K562 (cell line): ENCODE results near the gene USP7. TPM values are rescaled to one million over a fixed set of nuclear protein-coding genes. Genes with fewer than 3 reads are reported as not detected.
A peak's percentile ranks its signal among the peaks of the same experiment; 100 is the strongest.

Experiments used
- CTCF ChIP-seq, 3 experiments: IDR thresholded peaks in 2 of 3; conservative IDR thresholded peaks in 1 of 3; 2 replicates each; pipeline ENCODE4 v1.5.1; 2011 to 2012; ENCODE audit warnings: low read length in 3 of 3, mild to moderate bottlenecking in 3 of 3, control low read depth in 2 of 3, improper control_type of control experiment in 1 of 3, inconsistent platforms in 1 of 3, low read depth in 1 of 3, mixed read lengths in 1 of 3, moderate library complexity in 1 of 3; ENCODE audit not compliant: insufficient read depth in 2 of 3
- CTCFL ChIP-seq: IDR thresholded peaks from 2 replicates; pipeline ENCODE4 v1.6.1; 2011; ENCODE audit warnings: borderline replicate concordance, low read depth, mild to moderate bottlenecking, moderate library complexity, low read length; ENCODE audit not compliant: insufficient read depth, poor library complexity, severe bottlenecking
- SRSF3 ChIP-seq: fragments of 200-400 bp; formaldehyde crosslinking; IDR thresholded peaks from 2 replicates; pipeline ENCODE4 v1.6.1; 2016; ENCODE audit warnings: mild to moderate bottlenecking, low read length, moderate library complexity; ENCODE audit not compliant: insufficient read depth
- TAF9B ChIP-seq: fragments of 450-650 bp; IDR thresholded peaks from 2 replicates; pipeline ENCODE4 v1.6.1; 2018; ENCODE audit warnings: mild to moderate bottlenecking; ENCODE audit not compliant: partially characterized antibody
- ZNF384 ChIP-seq: IDR thresholded peaks from 2 replicates; pipeline ENCODE4 v1.6.1; 2012; ENCODE audit warnings: low read depth, low read length, improper control_type of control experiment
- ZNF766 ChIP-seq: fragments of 200-800 bp; sonication (Bioruptor generic); conservative IDR thresholded peaks from 2 replicates; pipeline ENCODE4 v1.6.1; 2016; ENCODE audit warnings: missing genetic modification characterization, missing compliant biosample characterization
- ZSCAN29 ChIP-seq: fragments of 450-650 bp; IDR thresholded peaks from 2 replicates; pipeline ENCODE4 v1.6.1; 2017
- polyA plus RNA-seq, 8 experiments: library from polyadenylated mRNA; depleted of rRNA in 4 of 8; stranded (reverse) in 5 of 8; unstranded in 3 of 8; fragments of >200 nt; fragmentation: Nextera tagmentation in 2 of 8; fragmentation: Illumina TruSeq in 1 of 8; extraction: Ambion mirVana in 2 of 8; extraction: Trizol in 1 of 8; gene quantifications; 2 replicates each; pipeline versions ENCODE4 v1.2.1 to v1.2.3, GENCODE V29; 2011 to 2014; ENCODE audit warnings: inconsistent platforms in 1 of 8, missing spikeins in 1 of 8
- total RNA-seq, 7 experiments: library from RNA; depleted of rRNA in 6 of 7; stranded (reverse); fragments of >200 nt in 6 of 7; fragmentation: Illumina TruSeq in 2 of 7; extraction: Trizol in 2 of 7; gene quantifications; 2 replicates each; pipeline versions ENCODE4 v1.2.1 to v1.2.3, GENCODE V29; 2011 to 2021; ENCODE audit warnings: low replicate concordance in 1 of 7
- TF ChIP-seq, protein P1 (sequence below): fragments of 250-450 bp; sonication (Bioruptor Pico); IDR thresholded peaks from 2 replicates; pipeline ENCODE4 v1.5.0; 2020; ENCODE audit warnings: mild to moderate bottlenecking

The USP7 gene
- total and polyA plus RNA-seq, 9 of the 15 experiments (the other 6 are each of a cell fraction or from before 2014, with no cell fraction given), result 17.1 to 145 (median 57.9) TPM

DNA sequence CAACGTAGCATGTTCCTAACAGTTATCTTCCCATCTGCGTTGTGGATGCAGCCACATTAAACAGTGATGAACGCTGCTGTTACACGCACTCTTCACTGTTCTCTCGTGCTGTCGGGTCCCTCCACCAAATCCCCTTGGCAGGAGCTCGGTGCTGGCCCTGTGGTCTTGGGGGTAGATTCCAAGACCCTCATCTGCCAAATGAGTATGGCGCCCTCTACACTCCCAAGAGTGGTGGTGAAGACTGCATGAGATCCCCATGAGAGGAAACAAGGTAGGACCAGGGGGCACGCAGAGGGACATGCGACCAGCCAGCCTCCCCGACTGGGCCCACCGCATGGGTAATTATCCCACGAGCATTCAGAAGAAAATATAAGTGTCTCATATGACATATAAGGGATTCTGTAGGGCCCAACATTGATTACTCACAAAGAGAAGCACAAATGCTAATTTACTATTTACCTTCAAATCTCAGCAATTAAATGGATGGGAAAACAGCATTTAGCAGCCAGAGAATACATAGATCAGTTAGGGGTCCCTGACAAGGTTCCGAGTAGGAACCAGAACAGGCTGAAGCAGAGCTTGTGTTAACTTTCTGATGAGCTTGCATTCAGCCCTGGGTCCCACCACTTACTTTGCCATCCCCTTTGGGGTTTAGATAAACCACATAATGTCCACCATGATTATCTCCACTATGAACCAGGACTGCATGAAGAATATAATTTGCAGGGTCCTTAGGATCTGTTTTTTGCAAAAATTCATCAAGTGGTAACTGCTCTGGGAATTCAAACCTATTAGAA, 57.7 kb downstream of the USP7 start (continued):
- TF ChIP-seq CTCF (IDR thresholded peaks at IDR 0.05 in 2 of 3, conservative IDR thresholded peaks at IDR 0.05 in 1 of 3; ENCODE audit: insufficient read depth in 2 of 3, low read depth in 1 of 3, low read length in 3 of 3), result peak; percentile 29 to 34 (median 31); a peak in 3 of 6 replicates
- TF ChIP-seq CTCFL, result peak; percentile 18
- TF ChIP-seq, protein P1, sequence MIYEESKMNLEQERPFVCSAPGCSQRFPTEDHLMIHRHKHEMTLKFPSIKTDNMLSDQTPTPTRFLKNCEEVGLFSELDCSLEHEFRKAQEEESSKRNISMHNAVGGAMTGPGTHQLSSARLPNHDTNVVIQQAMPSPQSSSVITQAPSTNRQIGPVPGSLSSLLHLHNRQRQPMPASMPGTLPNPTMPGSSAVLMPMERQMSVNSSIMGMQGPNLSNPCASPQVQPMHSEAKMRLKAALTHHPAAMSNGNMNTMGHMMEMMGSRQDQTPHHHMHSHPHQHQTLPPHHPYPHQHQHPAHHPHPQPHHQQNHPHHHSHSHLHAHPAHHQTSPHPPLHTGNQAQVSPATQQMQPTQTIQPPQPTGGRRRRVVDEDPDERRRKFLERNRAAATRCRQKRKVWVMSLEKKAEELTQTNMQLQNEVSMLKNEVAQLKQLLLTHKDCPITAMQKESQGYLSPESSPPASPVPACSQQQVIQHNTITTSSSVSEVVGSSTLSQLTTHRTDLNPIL (CRISPR knock-in tag), result no peak
- no peak for TF ChIP-seq ZNF384
- no peak for TF ChIP-seq SRSF3
- TF ChIP-seq TAF9B, result no peak
- TF ChIP-seq ZSCAN29, result no peak
- TF ChIP-seq ZNF766 (CRISPR knock-in tag), result no peak
- TF ChIP-seq, all 486 proteins: peak for 2
